GM18909 (cell line): ENCODE measurements around the gene CMSS1.

Experiments
- ATAC-seq: cut with Tn5 transposase; IDR thresholded peaks from one replicate; pipeline ENCODE4 v1.9.1; 2021; ENCODE audit warnings: mild to moderate bottlenecking; ENCODE audit not compliant: unreplicated experiment, poor library complexity

The CMSS1 gene

GRCh38 chr3:99850608-99851007, 32.9 kb downstream of the CMSS1 start:
- ATAC-seq = no peak

DNA sequence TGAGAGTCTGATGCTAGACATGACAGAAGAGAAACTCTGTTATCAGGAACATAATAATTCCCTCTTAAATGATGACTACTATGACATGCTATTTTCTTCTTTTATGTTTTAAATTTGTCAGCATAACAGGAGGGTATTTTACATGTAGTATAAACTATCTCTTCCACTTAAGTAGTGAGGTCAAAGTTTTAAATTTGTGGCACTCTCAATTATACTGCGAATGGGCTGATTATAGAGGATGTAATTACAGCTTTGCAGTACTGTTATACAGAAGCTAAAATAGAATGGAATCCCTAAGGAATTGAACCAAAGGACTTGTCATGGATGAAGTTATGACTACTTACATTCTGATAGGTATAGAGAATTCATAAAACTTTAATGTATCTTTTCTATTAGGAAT, 34.3 kb downstream of the CMSS1 start:
- ATAC-seq = no peak

DNA sequence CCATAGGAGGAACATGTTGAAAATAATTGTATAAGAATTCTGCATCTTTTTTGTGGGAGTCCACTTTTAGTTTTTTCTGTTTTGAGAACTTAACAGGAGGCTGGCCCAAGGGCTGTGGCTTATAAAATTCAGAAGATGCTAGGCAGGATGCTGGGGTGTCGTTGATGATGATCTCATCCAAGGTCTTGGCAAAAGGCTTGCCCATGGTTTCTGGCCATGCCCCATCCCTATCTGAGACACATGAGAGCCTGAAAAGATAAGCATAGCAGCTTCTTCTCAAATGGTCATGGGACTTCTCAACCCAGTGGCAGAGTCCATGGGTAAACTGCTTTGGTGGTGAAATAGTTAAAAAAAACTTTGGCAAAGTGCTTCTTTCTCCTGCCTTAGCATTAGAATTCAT, 35.2 kb downstream of the CMSS1 start:
- no peak for ATAC-seq

DNA sequence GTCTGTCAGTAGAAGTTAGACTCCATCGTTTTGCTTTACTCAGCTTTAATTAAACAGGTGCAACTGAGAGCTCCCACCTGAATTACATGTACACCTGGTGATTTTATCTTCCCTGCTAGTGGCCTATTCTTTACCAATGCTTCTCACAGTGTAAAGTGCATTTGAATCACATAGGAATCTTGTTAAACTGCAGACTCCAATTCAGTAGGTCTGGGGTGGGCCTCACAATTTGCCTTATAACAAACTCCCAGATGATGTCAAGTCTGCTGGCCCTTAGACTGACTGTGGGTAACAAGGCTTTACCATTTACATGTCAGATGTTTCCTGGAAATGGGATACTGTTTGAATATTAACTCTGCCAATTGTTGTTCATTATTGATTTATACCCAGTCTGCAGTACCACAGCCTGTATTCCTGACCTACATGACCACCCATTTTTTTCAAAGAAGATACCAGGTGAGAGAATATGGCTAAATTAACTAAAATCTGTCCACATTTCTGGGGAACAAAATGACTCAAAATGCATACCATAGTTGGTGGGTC, 37.2 kb downstream of the CMSS1 start:
- no peak for ATAC-seq

DNA sequence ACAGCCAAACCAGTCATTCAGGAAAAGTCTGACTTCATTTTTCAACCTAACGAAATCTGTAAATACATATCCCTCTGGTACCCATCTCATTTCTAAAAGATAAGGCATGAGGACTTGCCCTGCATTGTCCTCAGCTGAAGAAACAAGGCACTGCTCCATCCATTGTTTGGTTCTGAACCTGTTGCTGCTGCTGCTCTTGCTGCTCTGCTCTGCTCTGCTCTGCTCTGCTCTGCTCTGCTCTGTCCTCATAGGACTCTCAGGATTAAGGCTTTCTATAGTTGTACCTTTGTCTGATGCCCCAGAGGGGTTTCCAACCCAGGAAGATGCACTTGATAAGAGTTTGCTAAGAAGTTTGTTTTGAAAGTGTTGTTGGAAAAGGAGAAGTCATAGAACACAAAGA, 38.2 kb downstream of the CMSS1 start:
- ATAC-seq = no peak

- no peak for ATAC-seq
Measured at GRCh38 chr3:99856437-99857220, 39.0 kb downstream of the CMSS1 start.

GRCh38 chr3:99857278-99857677, 39.6 kb downstream of the CMSS1 start:
- no peak for ATAC-seq

- ATAC-seq = no peak
Measured at GRCh38 chr3:99858469-99858868, 40.8 kb downstream of the CMSS1 start.

DNA sequence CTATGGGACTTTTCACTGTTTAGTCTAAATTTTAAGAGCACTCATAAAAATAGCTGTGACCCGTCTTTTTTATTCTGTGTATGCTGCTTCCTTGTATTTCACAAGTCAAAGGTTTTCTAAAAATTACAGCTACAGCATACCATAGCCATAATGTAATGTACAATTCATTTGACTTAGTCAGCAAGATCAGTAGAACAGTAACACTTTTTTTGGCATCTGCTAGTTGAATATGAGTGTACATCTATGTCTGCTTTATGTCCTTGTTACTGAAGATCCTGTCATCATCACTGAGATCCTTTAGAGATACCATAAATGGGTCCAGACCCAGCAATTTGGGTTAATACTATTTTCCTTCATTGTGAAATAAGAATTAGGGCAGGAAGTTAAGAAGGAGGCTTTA, 42.2 kb downstream of the CMSS1 start:
- ATAC-seq = no peak

DNA sequence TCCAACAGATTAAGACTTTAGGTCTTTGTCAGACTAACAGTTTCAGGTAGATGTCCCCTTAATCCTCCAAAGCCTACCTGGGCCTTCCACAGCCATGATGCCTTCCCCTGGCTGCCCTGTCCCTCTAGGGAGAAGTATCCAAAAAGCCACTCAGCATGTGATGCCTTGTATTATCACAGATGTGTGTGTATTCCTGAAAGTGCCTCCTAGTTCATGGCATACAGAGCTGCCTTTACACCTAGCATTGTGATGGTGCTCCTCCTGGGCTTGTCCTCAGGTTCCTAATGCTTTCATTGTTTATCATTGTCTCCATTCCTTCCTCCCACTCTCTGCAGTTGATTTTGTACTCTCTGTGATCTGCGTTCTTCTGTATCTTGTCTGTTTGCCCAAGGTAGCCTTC, 43.6 kb downstream of the CMSS1 start:
- no peak for ATAC-seq

DNA sequence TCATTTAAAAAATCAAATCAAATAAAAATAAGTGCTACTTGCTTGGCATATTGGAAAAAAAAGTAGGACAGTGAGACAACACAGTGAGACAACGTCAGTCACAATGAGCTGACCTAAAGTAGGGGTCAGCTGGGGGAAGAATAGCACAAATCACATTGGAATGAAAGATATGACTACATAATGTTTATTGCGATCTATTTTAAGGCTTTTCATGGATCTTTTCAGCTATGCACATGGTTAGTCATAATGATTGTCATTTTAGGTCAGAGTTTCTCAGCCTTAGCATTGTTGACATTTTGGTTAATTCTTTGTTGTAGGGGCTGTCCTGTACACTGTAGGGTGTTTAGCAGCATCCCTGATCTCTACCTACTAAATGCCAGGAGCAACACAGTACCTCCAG, 44.5 kb downstream of the CMSS1 start:
- ATAC-seq = no peak

GRCh38 chr3:99863002-99863401, 45.3 kb downstream of the CMSS1 start:
- ATAC-seq = no peak

DNA sequence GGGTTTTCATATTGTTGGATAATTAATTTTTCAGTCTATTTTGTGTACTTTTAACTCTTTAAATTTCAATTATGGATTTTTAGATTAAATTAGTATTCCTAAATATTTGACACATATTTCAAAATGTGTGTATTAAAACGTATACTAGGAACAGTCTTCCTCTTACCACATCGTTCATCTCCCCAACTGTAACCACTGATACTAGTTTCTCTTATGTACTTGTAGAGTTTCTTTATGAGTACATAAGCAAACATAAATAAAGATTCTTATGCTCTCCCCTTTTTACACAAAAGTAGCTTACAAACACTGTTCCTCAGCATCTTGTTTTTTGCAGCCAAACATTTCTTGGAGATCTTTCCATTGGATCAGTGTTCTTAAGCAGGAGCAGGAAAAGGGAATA, 45.9 kb downstream of the CMSS1 start:
- peak; percentile 53 for ATAC-seq

- no peak for ATAC-seq
Measured at GRCh38 chr3:99864289-99864688, 46.6 kb downstream of the CMSS1 start.

GRCh38 chr3:99865321-99865720, 47.7 kb downstream of the CMSS1 start:
- no peak for ATAC-seq

GRCh38 chr3:99866261-99866761, 48.6 kb downstream of the CMSS1 start:
- no peak for ATAC-seq

DNA sequence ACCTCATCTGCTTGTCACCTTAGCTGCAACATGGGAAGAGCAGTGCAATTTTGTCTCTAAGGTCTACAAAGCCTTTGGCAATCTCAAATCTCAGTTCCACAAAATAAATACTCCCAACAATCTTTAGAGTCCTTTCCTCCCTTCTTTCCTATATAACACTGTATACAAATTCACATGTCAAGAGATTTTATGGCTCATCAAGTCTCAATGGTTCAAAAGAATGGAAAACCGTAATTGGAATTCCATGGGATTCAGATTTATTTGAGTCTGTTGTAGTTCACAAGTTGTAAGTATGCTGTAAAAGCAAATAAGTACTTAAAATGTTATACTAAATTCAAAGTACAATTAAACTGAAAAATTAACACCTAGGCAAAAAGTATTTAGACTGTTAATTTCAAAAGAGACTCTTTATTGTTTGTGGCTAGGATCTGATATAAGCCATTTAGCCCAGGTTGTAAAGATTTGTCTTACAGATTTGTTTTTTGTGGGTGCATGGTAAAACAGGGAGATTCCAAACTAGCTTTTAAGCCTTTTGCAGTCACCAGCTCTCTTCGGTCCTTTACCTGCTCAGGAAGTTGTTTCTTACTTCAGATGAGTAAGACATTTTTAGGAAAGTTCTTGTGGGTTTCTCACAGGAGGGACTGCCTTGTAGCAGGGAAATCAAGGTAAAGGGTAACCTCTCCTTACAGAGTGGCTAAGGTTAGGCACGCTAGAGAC, 50.1 kb downstream of the CMSS1 start:
- no peak for ATAC-seq

GRCh38 chr3:99868311-99868646, 50.6 kb downstream of the CMSS1 start:
- ATAC-seq = no peak

- ATAC-seq = no peak
Measured at GRCh38 chr3:99869621-99870020, 52.0 kb downstream of the CMSS1 start.

GRCh38 chr3:99870712-99871111, 53.0 kb downstream of the CMSS1 start:
- ATAC-seq = no peak

- no peak for ATAC-seq
Measured at GRCh38 chr3:99871231-99872045, 53.8 kb downstream of the CMSS1 start.
